Panc1 (cell line): Measurements from ENCODE around the gene CTNND2.

Experiments used
- CTCF ChIP-seq: fragments of 450-650 bp; IDR thresholded peaks from 2 replicates; pipeline ENCODE4 v1.5.1; 2017; ENCODE audit warnings: mild to moderate bottlenecking
- POLR2AphosphoS5 ChIP-seq: IDR thresholded peaks from 2 replicates; pipeline ENCODE4 v1.6.1; 2012; ENCODE audit warnings: mild to moderate bottlenecking, low read depth, low read length, moderate library complexity
- REST ChIP-seq, 2 experiments: IDR thresholded peaks; 2 replicates each; pipeline ENCODE4 v1.6.1; 2011 to 2012; ENCODE audit warnings: low read depth in 2 of 2, control low read depth in 1 of 2, low read length in 1 of 2, mild to moderate bottlenecking in 1 of 2, moderate library complexity in 1 of 2; ENCODE audit not compliant: insufficient read depth in 1 of 2
- TCF7L2 ChIP-seq: IDR thresholded peaks from 2 replicates; pipeline ENCODE4 v1.6.1; 2011; ENCODE audit warnings: mild to moderate bottlenecking, low read depth, low read length, inconsistent platforms

- TF ChIP-seq CTCF (no peak), REST (IDR thresholded peaks at IDR 0.05; ENCODE audit: insufficient read depth in 1 of 2, low read depth in 2 of 2, low read length in 1 of 2) (no peak), POLR2AphosphoS5 (no peak), TCF7L2 (no peak)
Measured at GRCh38 chr5:11620172-11620571, 284.1 kb downstream of the CTNND2 start.
